ENCODE measurements around the gene COG8.

GRCh38 chr16:69321080-69321479 is 18.3 kb downstream of the COG8 start:
- TF ChIP-seq EZH2 (IDR thresholded peaks at IDR 0.05; ENCODE audit: low read length) (no peak), CTCF (optimal IDR thresholded peaks at IDR 0.05 in 1 of 3, IDR thresholded peaks at IDR 0.05 in 1 of 3, conservative IDR thresholded peaks at IDR 0.05 in 1 of 3; ENCODE audit: extremely low read depth in 1 of 3, insufficient read depth in 2 of 3, low read length in 3 of 3) (no peak)
